Neural cell (in vitro differentiated cells): ENCODE data around the gene MED27.

ENCODE experiments used
- EP300 ChIP-seq: fragments of 450-650 bp; conservative IDR thresholded peaks from 2 replicates; pipeline ENCODE4 v1.6.1; 2014; ENCODE audit warnings: antibody characterized with exemption, mild to moderate bottlenecking, moderate library complexity; ENCODE audit not compliant: poor library complexity, severe bottlenecking
- EZH2 ChIP-seq: fragments of 200-600, 300-800 bp; shearing (Covaris generic), sonication (generic); IDR thresholded peaks from 2 replicates; pipeline ENCODE4 v1.6.1; 2014; ENCODE audit warnings: antibody characterized with exemption, low read length, borderline replicate concordance, mild to moderate bottlenecking; ENCODE audit not compliant: insufficient read depth, poor library complexity, severe bottlenecking
- MXI1 ChIP-seq: fragments of 450-650 bp; conservative IDR thresholded peaks from 2 replicates; pipeline ENCODE4 v1.6.1; 2014; ENCODE audit warnings: antibody characterized with exemption, mild to moderate bottlenecking; ENCODE audit not compliant: poor library complexity, severe bottlenecking
- POLR2AphosphoS5 ChIP-seq: IDR thresholded peaks from 2 replicates; pipeline ENCODE4 v1.6.1; 2012
- TAF1 ChIP-seq: IDR thresholded peaks from 2 replicates; pipeline ENCODE4 v1.6.1; 2012; ENCODE audit warnings: low read depth
- TF ChIP-seq, protein P1 (sequence below): fragments of 450-650 bp; IDR thresholded peaks from 2 replicates; pipeline ENCODE4 v1.5.1; 2014; ENCODE audit warnings: antibody characterized with exemption, mild to moderate bottlenecking, moderate library complexity; ENCODE audit not compliant: poor library complexity, severe bottlenecking
- TF ChIP-seq, protein P2 (sequence below): IDR thresholded peaks from 2 replicates; pipeline ENCODE4 v1.6.1; 2012; ENCODE audit warnings: borderline replicate concordance

DNA sequence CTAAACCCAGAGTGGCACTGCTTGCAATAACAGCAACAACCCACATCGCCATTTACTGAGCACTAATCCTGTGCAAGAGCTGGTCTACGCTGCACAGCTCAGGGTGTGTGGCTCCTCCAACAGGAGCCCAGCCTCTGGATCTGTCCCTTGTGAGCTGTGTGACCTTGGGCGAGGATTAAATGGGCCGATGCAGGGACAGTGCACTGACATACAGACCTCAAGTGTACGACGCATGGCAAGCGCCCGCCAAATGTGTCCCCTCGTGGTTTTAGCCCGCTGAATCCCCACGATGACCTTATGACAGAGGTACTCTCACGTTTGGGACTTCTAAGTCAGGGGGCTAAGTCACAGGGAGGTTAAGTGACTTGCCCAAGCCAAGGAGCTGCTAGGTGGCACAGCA, 209.5 kb downstream of the MED27 start:
- TF ChIP-seq, protein P1, sequence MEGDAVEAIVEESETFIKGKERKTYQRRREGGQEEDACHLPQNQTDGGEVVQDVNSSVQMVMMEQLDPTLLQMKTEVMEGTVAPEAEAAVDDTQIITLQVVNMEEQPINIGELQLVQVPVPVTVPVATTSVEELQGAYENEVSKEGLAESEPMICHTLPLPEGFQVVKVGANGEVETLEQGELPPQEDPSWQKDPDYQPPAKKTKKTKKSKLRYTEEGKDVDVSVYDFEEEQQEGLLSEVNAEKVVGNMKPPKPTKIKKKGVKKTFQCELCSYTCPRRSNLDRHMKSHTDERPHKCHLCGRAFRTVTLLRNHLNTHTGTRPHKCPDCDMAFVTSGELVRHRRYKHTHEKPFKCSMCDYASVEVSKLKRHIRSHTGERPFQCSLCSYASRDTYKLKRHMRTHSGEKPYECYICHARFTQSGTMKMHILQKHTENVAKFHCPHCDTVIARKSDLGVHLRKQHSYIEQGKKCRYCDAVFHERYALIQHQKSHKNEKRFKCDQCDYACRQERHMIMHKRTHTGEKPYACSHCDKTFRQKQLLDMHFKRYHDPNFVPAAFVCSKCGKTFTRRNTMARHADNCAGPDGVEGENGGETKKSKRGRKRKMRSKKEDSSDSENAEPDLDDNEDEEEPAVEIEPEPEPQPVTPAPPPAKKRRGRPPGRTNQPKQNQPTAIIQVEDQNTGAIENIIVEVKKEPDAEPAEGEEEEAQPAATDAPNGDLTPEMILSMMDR = no peak
- TF ChIP-seq EZH2 (no peak), EP300 (no peak), POLR2AphosphoS5 (no peak), TAF1 (no peak), MXI1 (no peak)
- TF ChIP-seq, protein P2, sequence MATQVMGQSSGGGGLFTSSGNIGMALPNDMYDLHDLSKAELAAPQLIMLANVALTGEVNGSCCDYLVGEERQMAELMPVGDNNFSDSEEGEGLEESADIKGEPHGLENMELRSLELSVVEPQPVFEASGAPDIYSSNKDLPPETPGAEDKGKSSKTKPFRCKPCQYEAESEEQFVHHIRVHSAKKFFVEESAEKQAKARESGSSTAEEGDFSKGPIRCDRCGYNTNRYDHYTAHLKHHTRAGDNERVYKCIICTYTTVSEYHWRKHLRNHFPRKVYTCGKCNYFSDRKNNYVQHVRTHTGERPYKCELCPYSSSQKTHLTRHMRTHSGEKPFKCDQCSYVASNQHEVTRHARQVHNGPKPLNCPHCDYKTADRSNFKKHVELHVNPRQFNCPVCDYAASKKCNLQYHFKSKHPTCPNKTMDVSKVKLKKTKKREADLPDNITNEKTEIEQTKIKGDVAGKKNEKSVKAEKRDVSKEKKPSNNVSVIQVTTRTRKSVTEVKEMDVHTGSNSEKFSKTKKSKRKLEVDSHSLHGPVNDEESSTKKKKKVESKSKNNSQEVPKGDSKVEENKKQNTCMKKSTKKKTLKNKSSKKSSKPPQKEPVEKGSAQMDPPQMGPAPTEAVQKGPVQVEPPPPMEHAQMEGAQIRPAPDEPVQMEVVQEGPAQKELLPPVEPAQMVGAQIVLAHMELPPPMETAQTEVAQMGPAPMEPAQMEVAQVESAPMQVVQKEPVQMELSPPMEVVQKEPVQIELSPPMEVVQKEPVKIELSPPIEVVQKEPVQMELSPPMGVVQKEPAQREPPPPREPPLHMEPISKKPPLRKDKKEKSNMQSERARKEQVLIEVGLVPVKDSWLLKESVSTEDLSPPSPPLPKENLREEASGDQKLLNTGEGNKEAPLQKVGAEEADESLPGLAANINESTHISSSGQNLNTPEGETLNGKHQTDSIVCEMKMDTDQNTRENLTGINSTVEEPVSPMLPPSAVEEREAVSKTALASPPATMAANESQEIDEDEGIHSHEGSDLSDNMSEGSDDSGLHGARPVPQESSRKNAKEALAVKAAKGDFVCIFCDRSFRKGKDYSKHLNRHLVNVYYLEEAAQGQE = no peak
